ENCODE results near the gene GRAMD2A.

GRAMD2A gene

DNA sequence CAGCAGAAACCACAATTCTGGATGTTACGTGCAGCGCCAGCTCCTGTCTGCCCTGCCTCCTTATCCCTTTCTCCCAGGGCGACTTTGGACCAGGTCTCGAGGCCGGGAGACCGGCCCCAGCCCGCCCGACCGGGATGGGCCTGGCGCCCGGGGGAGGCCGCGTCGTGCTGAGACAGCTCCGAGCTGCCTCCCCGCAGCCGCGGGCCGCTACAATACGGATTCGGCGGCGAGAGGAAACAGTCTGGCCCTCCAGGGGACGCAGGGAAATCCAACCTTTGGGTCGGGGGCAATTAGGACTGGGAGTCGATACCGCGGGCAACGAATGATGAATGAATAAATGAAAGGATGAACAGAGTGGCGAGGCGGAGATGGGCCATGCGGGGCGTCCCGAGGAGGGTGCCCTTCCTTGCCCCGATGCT is 537 bp downstream of the GRAMD2A start:
- no peak overlapping the region for H3K27ac ChIP-seq (ENCODE audit: low read depth, low read length, poor library complexity, severe bottlenecking)

DNA sequence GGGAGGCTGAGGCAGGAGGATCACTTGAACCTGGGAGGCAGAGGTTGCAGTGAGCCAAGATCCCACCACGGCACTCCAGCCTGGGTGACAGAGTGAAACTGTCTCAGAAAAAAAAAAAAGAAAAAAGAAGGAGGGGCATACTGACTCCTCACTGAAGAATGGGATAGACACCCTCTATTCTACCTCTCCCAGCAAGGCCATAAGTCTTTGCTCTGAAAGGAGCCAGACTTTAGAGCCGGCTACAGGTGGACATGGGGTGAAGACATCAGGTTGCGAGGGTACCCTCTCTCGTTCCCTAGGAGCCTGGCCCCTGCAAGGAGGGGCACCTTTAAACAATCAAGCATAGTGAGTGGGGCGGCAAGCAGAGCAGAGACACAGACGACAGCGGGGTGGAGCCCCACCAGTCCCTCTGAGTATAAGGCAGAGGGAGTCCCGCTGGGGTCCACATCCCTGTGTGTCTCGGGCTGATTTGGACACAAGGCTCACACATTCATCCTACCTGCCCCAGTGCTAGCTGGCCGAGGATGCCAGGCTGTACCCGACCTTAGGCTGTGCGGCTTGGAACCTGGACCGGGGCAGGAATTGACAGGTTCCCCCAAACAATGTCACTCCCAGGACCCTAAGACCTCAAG is 1.1 kb downstream of the GRAMD2A start:
- Histone ChIP-seq H3K4me3 (ENCODE audit: low read depth, low read length, poor library complexity, severe bottlenecking) (no peak overlapping the region), H3K4me1 (ENCODE audit: insufficient read depth, low read length, severe bottlenecking) (peaks cover 5% of the 10 kb centered on the region), H4K20me1 (ENCODE audit: insufficient read depth, low read length) (no peaks in the 10 kb centered on the region), H3K27ac (ENCODE audit: low read depth, low read length, poor library complexity, severe bottlenecking) (no peak overlapping the region), H3K36me3 (ENCODE audit: insufficient read depth, low read length) (peaks cover 38% of the 10 kb centered on the region), H3K9me3 (ENCODE audit: low read length) (no peaks in the 10 kb centered on the region), H3K4me2 (ENCODE audit: low read length) (no peak overlapping the region), H2AFZ (ENCODE audit: low read length) (no peak overlapping the region), H3F3A (ENCODE audit: insufficient read depth, low read length) (0 out of 2 replicates have a peak, but pooled peaks cover 3% of the 10 kb centered on the region), H3K79me2 (ENCODE audit: insufficient read depth, low read length) (no peaks in the 10 kb centered on the region), H3K9ac (ENCODE audit: low read length) (no peak overlapping the region), H3K9me2 (ENCODE audit: low read depth, low read length) (no peaks in the 10 kb centered on the region), H3K27me3 (ENCODE audit: insufficient read depth, low read length) (no peaks in the 10 kb centered on the region)
- no peak for TF ChIP-seq EZH2 (IDR thresholded peaks at IDR 0.05; ENCODE audit: borderline replicate concordance, low read length)
- TF ChIP-seq, protein P1, sequence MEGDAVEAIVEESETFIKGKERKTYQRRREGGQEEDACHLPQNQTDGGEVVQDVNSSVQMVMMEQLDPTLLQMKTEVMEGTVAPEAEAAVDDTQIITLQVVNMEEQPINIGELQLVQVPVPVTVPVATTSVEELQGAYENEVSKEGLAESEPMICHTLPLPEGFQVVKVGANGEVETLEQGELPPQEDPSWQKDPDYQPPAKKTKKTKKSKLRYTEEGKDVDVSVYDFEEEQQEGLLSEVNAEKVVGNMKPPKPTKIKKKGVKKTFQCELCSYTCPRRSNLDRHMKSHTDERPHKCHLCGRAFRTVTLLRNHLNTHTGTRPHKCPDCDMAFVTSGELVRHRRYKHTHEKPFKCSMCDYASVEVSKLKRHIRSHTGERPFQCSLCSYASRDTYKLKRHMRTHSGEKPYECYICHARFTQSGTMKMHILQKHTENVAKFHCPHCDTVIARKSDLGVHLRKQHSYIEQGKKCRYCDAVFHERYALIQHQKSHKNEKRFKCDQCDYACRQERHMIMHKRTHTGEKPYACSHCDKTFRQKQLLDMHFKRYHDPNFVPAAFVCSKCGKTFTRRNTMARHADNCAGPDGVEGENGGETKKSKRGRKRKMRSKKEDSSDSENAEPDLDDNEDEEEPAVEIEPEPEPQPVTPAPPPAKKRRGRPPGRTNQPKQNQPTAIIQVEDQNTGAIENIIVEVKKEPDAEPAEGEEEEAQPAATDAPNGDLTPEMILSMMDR (IDR thresholded peaks at IDR 0.05; ENCODE audit: low read length) = no peak

More for the DNA sequence above, 537 bp downstream of the GRAMD2A start:
- Histone ChIP-seq H4K20me1 (ENCODE audit: insufficient read depth, low read length) (no peaks in the 10 kb centered on the region), H3K9ac (ENCODE audit: low read length) (no peak overlapping the region), H3K4me3 (ENCODE audit: low read depth, low read length, poor library complexity, severe bottlenecking) (no peak overlapping the region), H3F3A (ENCODE audit: insufficient read depth, low read length) (0 out of 2 replicates have a peak, but pooled peaks cover 3% of the 10 kb centered on the region), H3K4me1 (ENCODE audit: insufficient read depth, low read length, severe bottlenecking) (peaks cover 5% of the 10 kb centered on the region), H3K79me2 (ENCODE audit: insufficient read depth, low read length) (no peaks in the 10 kb centered on the region), H3K9me2 (ENCODE audit: low read depth, low read length) (no peaks in the 10 kb centered on the region), H2AFZ (ENCODE audit: low read length) (no peak overlapping the region), H3K9me3 (ENCODE audit: low read length) (no peaks in the 10 kb centered on the region), H3K4me2 (ENCODE audit: low read length) (no peak overlapping the region), H3K36me3 (ENCODE audit: insufficient read depth, low read length) (peaks cover 43% of the 10 kb centered on the region), H3K27me3 (ENCODE audit: insufficient read depth, low read length) (no peaks in the 10 kb centered on the region)
- TF ChIP-seq, protein P1 (IDR thresholded peaks at IDR 0.05; ENCODE audit: low read length) = no peak
- TF ChIP-seq EZH2 (IDR thresholded peaks at IDR 0.05; ENCODE audit: borderline replicate concordance, low read length) = no peak

DNA sequence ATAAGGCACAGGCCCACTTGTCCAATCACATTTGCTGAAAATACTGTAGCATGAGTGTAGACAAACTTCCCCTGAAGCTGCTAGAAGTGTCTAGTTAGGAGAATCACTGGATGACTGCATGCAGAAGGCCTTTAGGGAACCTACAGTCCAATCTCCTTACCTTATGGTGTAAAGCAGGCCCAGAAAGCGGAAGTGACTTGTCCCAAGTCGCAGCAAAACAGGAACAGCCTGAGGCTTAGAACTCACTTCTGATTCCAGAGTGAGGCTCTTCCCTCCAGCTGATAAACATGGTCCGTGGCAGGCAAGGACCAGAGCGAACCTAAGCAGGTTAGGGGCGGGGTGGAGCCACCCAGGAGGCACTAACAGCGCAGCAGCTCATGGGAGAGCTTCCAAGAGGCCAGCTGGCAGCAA is 2.5 kb downstream of the GRAMD2A start:
- Histone ChIP-seq H3K27me3 (ENCODE audit: insufficient read depth, low read length) (no peaks in the 10 kb centered on the region), H3K4me1 (ENCODE audit: insufficient read depth, low read length, severe bottlenecking) (peaks cover 5% of the 10 kb centered on the region), H3F3A (ENCODE audit: insufficient read depth, low read length) (0 out of 2 replicates have a peak, but pooled peaks cover under 1% of the 10 kb centered on the region), H3K27ac (ENCODE audit: low read depth, low read length, poor library complexity, severe bottlenecking) (no peak overlapping the region), H3K79me2 (ENCODE audit: insufficient read depth, low read length) (no peaks in the 10 kb centered on the region), H3K9me3 (ENCODE audit: low read length) (no peaks in the 10 kb centered on the region), H3K4me3 (ENCODE audit: low read depth, low read length, poor library complexity, severe bottlenecking) (no peak overlapping the region), H3K9me2 (ENCODE audit: low read depth, low read length) (no peaks in the 10 kb centered on the region), H3K36me3 (ENCODE audit: insufficient read depth, low read length) (peaks cover 24% of the 10 kb centered on the region), H2AFZ (ENCODE audit: low read length) (no peak overlapping the region), H3K9ac (ENCODE audit: low read length) (no peak overlapping the region), H3K4me2 (ENCODE audit: low read length) (peak overlapping the region; percentile 44; the same call in 1 of the 2 replicates), H4K20me1 (ENCODE audit: insufficient read depth, low read length) (no peaks in the 10 kb centered on the region)
- TF ChIP-seq, protein P1 (IDR thresholded peaks at IDR 0.05; ENCODE audit: low read length) = no peak
- no peak for TF ChIP-seq EZH2 (IDR thresholded peaks at IDR 0.05; ENCODE audit: borderline replicate concordance, low read length)
